Measurements from ENCODE around the gene HSD11B1.

- TF ChIP-seq SP1 (CRISPR knock-in tag; conservative IDR thresholded peaks at IDR 0.05) (no peak), NR3C1 (CRISPR knock-in tag; conservative IDR thresholded peaks at IDR 0.05; ENCODE audit: low read depth) (no peak), CREB1 (CRISPR knock-in tag; IDR thresholded peaks at IDR 0.05) (no peak), CTCF (IDR thresholded peaks at IDR 0.05) (no peak), USF2 (CRISPR knock-in tag; IDR thresholded peaks at IDR 0.05) (no peak)
Observed at GRCh38 chr1:209714338-209714737, 9.7 kb downstream of the HSD11B1 start.
